Muscle layer of duodenum (tissue), 2 donors: Measurements from ENCODE around the gene SPACDR.

Source experiments
- H3K27ac ChIP-seq: one replicate; pipeline ENCODE4 v1.7.0; 2013; ENCODE audit warnings: mild to moderate bottlenecking, low read length
- H3K27me3 ChIP-seq: one replicate; pipeline ENCODE4 v1.7.0; 2013; ENCODE audit warnings: low read depth, mild to moderate bottlenecking, control low read depth, low read length
- H3K36me3 ChIP-seq, 2 donors: one replicate each; pipeline ENCODE4 v1.7.0; 2013; ENCODE audit warnings: low read length in 2 of 2, control low read depth in 1 of 2, mild to moderate bottlenecking in 1 of 2; ENCODE audit not compliant: insufficient read depth in 2 of 2, control insufficient read depth in 1 of 2
- H3K4me1 ChIP-seq, 2 donors: one replicate each; pipeline ENCODE4 v1.7.0; 2013; ENCODE audit warnings: low read length in 2 of 2, mild to moderate bottlenecking in 2 of 2, control low read depth in 1 of 2, moderate library complexity in 1 of 2; ENCODE audit not compliant: insufficient read depth in 2 of 2, control insufficient read depth in 1 of 2
- H3K4me3 ChIP-seq, 2 donors: one replicate each; pipeline ENCODE4 v1.7.0; 2013; ENCODE audit warnings: low read length in 2 of 2, low read depth in 1 of 2, mild to moderate bottlenecking in 1 of 2
- H3K9me3 ChIP-seq, 2 donors: one replicate each; pipeline ENCODE4 v1.7.0; 2013; ENCODE audit warnings: low read length in 2 of 2, control low read depth in 1 of 2, mild to moderate bottlenecking in 1 of 2; ENCODE audit not compliant: control insufficient read depth in 1 of 2
- donor health status: healthy.

SPACDR gene

GRCh38 chr7:100483722-100484672, 19.9 kb upstream of the SPACDR start, which contains the start of gene NYAP1:
Gene NYAP1, plus strand, starts transcription at chr7:100483927. Its CDS starts 1,385 bp downstream, at chr7:100485312.
- no peaks in the 10 kb centered on the region for H3K27me3 ChIP-seq
- peak within 1 kb of the TSS; percentile 5 to 68 for H3K4me3 ChIP-seq
- H3K9me3 ChIP-seq, result no peaks in the 10 kb centered on the region
- no peak within 1 kb of the TSS for H3K27ac ChIP-seq
- peaks cover 3 to 30% of the 10 kb centered on the region in 2 donors for H3K4me1 ChIP-seq
- H3K36me3 ChIP-seq, result no peaks in the 10 kb centered on the region

DNA sequence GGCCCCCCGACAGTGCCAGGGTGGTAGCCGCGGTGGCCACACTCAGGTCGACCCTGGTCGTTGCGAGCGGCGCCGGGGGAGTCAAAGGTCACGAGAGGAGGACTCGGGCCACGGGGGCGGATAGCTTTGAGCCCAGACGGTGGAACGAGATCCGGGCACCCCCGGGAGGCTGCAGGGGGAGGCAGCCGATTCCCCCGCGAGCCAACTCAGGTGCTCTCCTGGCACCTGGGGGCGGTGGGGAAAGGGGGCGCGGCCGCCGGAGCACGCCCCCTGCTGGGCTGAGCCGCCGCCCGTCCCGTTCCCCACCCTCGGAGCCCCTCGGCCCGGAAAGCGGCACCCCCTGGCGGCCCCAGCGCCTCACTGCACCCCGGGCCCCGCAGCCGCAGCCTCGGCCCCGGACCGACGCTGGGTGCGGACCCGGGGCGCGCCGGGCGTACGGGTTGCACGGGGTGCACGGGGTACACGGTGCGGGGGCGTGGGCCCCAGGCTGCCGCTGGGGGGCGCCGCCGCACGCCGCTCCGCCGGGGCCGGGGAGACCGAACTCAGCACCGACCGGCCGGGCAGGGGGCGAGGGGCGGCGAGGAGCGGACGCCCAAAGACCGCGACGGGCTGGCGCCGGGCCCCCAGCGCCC, 19.1 kb upstream of the SPACDR start:
- Histone ChIP-seq H3K4me3 (peak overlapping the region; percentile 5 to 68), H3K9me3 (no peaks in the 10 kb centered on the region), H3K27me3 (no peaks in the 10 kb centered on the region), H3K27ac (no peak overlapping the region), H3K4me1 (peaks cover 3 to 27% of the 10 kb centered on the region in 2 donors), H3K36me3 (no peaks in the 10 kb centered on the region)

DNA sequence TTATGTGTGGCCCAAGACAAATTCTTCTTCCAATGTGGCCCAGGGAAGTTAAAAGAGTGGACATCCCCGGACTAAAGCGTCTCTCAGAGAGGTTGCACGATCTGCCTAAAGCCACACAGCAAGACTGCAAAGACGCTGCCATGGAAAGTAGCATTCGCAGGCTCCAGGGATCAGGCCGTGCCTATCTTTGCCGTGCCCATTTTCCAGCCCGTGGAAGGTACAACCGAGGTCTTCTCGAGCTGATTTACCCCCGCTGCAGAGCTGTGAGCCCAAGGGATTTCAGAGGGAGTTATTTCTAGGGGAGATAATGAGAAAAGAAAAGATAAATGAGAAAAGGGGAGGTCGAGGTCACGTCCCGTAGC, 18.6 kb upstream of the SPACDR start:
- Histone ChIP-seq H3K4me1 (peaks cover 3 to 27% of the 10 kb centered on the region in 2 donors), H3K27ac (no peak overlapping the region), H3K27me3 (no peaks in the 10 kb centered on the region), H3K4me3 (peak overlapping the region; percentile 5 to 68), H3K9me3 (no peaks in the 10 kb centered on the region), H3K36me3 (no peaks in the 10 kb centered on the region)

DNA sequence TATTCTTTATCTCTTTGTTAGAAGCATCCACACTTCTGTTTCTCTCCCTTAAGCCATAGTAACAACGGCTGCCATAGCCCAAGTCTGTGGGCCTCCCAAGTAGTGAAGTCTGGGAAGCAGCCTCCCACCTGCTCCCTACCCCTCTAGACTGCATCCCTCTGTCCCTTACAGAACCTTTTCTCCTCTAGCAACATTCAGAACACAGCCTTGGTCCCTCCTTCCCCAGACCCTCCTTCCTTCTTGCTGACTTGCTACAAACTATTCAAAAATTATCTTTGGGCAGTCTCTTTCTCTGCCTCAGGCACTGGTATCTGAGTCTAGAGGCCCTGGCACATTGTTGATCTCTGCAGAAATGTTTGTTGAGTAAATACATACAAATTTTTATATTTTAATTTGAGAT, 17.4 kb upstream of the SPACDR start:
- Histone ChIP-seq H3K4me1 (peaks cover 8 to 39% of the 10 kb centered on the region in 2 donors), H3K36me3 (no peaks in the 10 kb centered on the region), H3K27ac (no peak overlapping the region), H3K4me3 (no peak overlapping the region), H3K27me3 (no peaks in the 10 kb centered on the region), H3K9me3 (no peaks in the 10 kb centered on the region)

DNA sequence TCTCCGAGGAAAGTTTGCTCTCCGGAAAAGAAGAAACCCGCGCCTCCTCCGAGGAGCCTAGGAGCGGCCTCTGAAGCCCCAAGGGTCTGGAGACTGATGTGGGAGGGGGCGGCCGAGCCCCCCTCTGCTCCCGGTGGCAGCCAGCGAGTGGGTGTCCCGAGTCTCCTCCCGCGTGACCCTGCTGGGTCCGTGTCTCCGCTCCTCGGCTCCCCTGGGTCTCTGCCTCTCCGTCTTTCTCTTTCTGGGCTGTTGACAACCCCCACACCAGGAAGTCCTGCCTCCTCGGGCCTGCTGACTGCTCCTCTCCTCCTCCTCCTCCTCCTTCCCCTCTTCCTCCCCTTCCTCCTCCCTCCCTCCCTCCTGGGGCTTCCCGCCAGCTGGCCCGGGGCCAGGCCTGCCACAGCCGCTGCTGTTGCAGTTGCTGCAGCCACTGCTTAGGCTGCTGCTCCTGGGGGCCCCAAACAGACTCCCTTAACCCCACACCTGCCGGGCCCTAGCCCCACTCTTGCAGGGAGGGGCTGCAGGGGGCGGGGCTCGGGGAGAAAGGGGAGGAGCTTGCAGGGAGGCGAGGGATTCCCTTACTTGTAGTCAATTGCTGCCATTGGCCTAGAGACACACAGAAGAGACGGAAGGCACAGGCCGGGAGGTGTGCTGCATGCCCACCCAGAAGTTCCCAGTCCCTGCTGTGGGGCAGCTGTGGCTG, 15.0 kb upstream of the SPACDR start, which contains the start of gene TSC22D4:
Gene TSC22D4, minus strand, starts transcription at position 257 of the 703 bp plus-strand sequence. CDS start 1,176 bp downstream, outside the sequence.
- Histone ChIP-seq H3K36me3 (peaks cover 2% of the 10 kb centered on the region in 2 donors), H3K27ac (peak within 1 kb of the TSS; percentile 77), H3K9me3 (no peaks in the 10 kb centered on the region), H3K4me1 (peaks cover 18 to 54% of the 10 kb centered on the region in 2 donors), H3K27me3 (no peaks in the 10 kb centered on the region), H3K4me3 (peak within 1 kb of the TSS; percentile 80 to 90)

- peak overlapping the region; percentile 77 for H3K27ac ChIP-seq
- peak overlapping the region; percentile 80 to 90 for H3K4me3 ChIP-seq
- no peaks in the 10 kb centered on the region for H3K9me3 ChIP-seq
- H3K36me3 ChIP-seq, result peaks cover 4 to 7% of the 10 kb centered on the region in 2 donors
- H3K27me3 ChIP-seq, result no peaks in the 10 kb centered on the region
- peaks cover 21 to 50% of the 10 kb centered on the region in 2 donors for H3K4me1 ChIP-seq
Observed at GRCh38 chr7:100477871-100478267, 13.8 kb upstream of the SPACDR start.

GRCh38 chr7:100476903-100477870, 13.1 kb upstream of the SPACDR start:
- peak overlapping the region; percentile 60 for H3K27ac ChIP-seq
- peak overlapping the region; percentile 80 to 90 for H3K4me3 ChIP-seq
- H3K27me3 ChIP-seq, result no peaks in the 10 kb centered on the region
- no peaks in the 10 kb centered on the region for H3K9me3 ChIP-seq
- peaks cover 4 to 8% of the 10 kb centered on the region in 2 donors for H3K36me3 ChIP-seq
- peaks cover 21 to 49% of the 10 kb centered on the region in 2 donors for H3K4me1 ChIP-seq

DNA sequence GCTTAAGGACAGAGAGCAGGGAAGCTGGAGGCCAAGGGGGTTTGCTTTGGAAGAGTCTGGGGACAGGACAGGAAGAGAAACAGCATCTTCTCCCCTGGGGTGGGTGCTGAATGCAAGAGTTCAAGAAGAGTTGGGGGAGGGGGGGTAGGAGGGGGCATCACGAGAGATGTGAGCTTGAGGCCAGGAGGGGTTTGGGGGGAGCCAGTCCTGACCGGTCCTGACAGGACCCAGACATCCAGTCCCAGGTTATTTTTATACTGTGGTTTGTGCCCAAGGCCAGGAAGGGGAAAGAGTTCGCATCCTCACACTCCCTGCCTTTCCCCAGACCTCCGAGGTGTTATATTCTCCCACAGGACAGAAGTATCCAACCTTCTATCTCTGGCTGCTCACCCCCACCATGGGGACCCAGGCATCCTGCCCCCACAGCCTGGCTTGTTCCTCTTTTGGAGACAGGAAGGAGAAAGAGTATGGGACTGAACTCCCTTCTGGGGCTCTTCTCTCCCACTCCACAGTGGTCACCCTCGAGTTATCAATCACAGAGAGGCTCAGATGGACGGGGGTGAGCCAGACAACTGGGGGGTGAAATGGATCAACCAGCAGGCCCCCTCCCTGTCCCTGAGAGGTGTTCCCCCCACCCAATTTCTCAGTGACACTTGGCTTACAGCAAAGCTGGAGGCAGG, 12.2 kb upstream of the SPACDR start:
- Histone ChIP-seq H3K27ac (peak overlapping the region; percentile 60), H3K4me3 (peak overlapping the region; percentile 80 to 90), H3K4me1 (peaks cover 21 to 55% of the 10 kb centered on the region in 2 donors), H3K9me3 (no peaks in the 10 kb centered on the region), H3K36me3 (peaks cover 8% of the 10 kb centered on the region in 2 donors), H3K27me3 (no peaks in the 10 kb centered on the region)

GRCh38 chr7:100475549-100475948, 11.5 kb upstream of the SPACDR start:
- Histone ChIP-seq H3K27ac (peak overlapping the region; percentile 60), H3K9me3 (no peaks in the 10 kb centered on the region), H3K27me3 (no peaks in the 10 kb centered on the region), H3K36me3 (peaks cover 8% of the 10 kb centered on the region in 2 donors), H3K4me1 (peaks cover 21 to 55% of the 10 kb centered on the region in 2 donors), H3K4me3 (peak overlapping the region; percentile 80 to 90)
